Glomerular endothelial cell (primary cell): ENCODE data around the gene ROR2. TPM values are rescaled to one million over a fixed set of nuclear protein-coding genes. Genes with fewer than 3 reads are reported as not detected.

Experiments used
- total RNA-seq: library from RNA; depleted of rRNA; stranded (reverse); fragments of >200 nt; gene quantifications from 2 replicates; pipeline ENCODE4 v1.2.3, GENCODE V29; 2015

Gene ROR2
- total RNA-seq, 1 donor from 2014 or later, result 0.12 TPM

Other genes starting within 250 kb of the ROR2 start
- gene SPTLC1, start 165.2 kb upstream of the ROR2 start, total RNA-seq, result 90.3 and 105 TPM in 2 replicates